Effector memory CD4-positive, alpha-beta T cell (primary cell): ENCODE data around the gene TRIM17.
"Not testable (repeated sequence)": the region's sequence is repeated elsewhere in the genome, so short reads cannot be mapped to it uniquely, and the experiment has no call there.

ENCODE experiments used
- DNase-seq, 3 donors: peaks; one replicate each; pipeline ENCODE4 v3.0.0-alpha.2; 2020
- H3K27ac ChIP-seq: 2 replicates; pipeline ENCODE4 v1.7.0; 2013; ENCODE audit warnings: mild to moderate bottlenecking, low read length, moderate library complexity; ENCODE audit not compliant: insufficient read depth, poor library complexity, severe bottlenecking
- H3K27me3 ChIP-seq: replicated peaks from 2 replicates; pipeline ENCODE4 v1.7.0; 2013; ENCODE audit warnings: mild to moderate bottlenecking, low read length; ENCODE audit not compliant: insufficient read depth, control insufficient read depth, poor library complexity, severe bottlenecking
- H3K36me3 ChIP-seq: 2 replicates; pipeline ENCODE4 v1.7.0; 2013; ENCODE audit warnings: mild to moderate bottlenecking, low read length, moderate library complexity; ENCODE audit not compliant: control insufficient read depth, insufficient read depth
- H3K4me1 ChIP-seq: 2 replicates; pipeline ENCODE4 v1.7.0; 2013; ENCODE audit warnings: low read length, mild to moderate bottlenecking; ENCODE audit not compliant: control insufficient read depth, insufficient read depth, poor library complexity, severe bottlenecking
- H3K4me3 ChIP-seq: 2 replicates; pipeline ENCODE4 v1.7.0; 2013; ENCODE audit warnings: low read length, low read depth, mild to moderate bottlenecking; ENCODE audit not compliant: insufficient read depth, poor library complexity, severe bottlenecking
- H3K9me3 ChIP-seq: 2 replicates; pipeline ENCODE4 v1.7.0; 2013; ENCODE audit warnings: mild to moderate bottlenecking, low read length, moderate library complexity; ENCODE audit not compliant: control insufficient read depth

The TRIM17 gene

DNA sequence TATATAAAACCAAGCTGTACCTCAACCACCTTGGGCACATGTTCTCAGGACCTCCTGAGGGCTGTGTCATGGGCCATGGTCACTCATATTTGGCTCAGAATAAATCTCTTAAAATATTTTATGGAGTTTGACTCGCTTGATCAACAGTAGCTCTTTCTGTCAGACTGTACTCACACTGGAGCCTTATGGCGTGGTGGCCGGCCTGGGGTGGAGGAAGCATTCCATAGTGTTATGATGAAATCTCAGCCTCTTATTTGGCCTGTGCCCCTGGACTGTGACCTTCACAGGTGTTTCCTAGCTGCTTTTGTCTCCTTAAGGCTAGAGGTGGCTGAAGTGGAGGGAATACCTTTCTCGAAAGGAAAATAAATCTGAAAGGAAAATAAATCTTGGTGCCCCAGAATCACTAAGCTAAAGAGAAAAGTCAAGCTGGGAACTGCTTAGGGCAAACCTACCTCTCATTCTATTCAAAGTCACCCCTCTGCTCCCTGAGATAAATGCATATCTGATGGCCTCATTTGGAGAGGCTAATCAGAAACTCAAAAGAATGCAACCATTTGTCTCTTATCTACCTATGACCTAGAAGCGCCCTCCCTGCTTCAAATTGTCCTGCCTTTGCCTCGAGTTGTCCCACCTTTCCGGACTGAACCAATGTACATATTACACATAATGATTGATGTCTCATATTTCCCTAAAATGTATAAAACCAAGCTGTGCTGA, 16.8 kb upstream of the TRIM17 start:
- DNase-seq, H3K27me3 ChIP-seq: not testable (repeated sequence)

DNA sequence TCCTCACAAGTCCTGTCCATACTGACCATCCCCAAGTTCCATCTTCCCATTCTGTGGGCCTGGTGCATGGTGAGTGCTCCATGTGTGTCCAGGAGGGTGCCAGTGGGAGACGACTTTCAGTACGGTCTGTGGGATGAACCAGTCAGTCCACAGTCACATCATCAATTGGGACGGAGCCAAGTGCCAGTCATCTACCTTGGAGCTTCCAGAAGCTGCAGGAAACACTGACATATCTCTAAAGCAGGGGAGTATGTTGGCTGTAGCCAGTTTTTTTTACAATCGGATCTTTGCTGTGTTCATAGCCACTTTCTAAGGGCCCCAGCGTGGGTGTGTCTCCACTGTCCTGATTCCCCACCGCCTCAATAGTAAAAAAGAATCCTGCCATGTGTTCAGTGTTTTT, 13.6 kb upstream of the TRIM17 start:
- H3K27me3 ChIP-seq, result no peaks in the 10 kb centered on the region
- no peak overlapping the region for H3K4me3 ChIP-seq
- no peaks in the 10 kb centered on the region for H3K9me3 ChIP-seq
- no peak for DNase-seq
- no peaks in the 10 kb centered on the region for H3K36me3 ChIP-seq
- H3K27ac ChIP-seq, result no peak overlapping the region
- H3K4me1 ChIP-seq, result no peaks in the 10 kb centered on the region

More for the DNA sequence above, 16.8 kb upstream of the TRIM17 start:
- not testable (repeated sequence) for H3K9me3 ChIP-seq, H3K36me3 ChIP-seq, H3K4me3 ChIP-seq, H3K4me1 ChIP-seq, H3K27ac ChIP-seq

DNA sequence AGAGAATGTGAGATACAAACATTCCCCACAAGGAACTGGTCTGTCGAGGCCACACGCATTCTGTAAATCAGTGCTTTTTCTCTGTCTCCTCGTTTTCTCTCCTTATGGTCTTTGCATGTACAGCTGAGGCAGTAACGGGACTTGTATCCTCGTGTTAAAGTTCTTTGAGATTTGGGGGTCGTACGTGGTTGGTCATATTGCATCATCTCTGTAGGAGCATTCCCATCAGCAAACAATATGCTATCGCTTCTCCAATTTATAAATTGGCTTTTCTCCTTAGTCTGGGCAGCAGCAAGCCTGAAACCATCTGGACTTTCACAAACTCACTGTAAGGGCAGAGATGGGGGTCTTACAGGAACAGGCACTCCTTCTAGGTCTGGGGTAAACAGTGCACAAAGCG, 13.0 kb upstream of the TRIM17 start:
- no peak overlapping the region for H3K4me3 ChIP-seq
- no peak overlapping the region for H3K27ac ChIP-seq
- H3K27me3 ChIP-seq, result no peaks in the 10 kb centered on the region
- H3K4me1 ChIP-seq, result no peaks in the 10 kb centered on the region
- DNase-seq, result no peak
- H3K9me3 ChIP-seq, result no peaks in the 10 kb centered on the region
- H3K36me3 ChIP-seq, result no peaks in the 10 kb centered on the region

DNA sequence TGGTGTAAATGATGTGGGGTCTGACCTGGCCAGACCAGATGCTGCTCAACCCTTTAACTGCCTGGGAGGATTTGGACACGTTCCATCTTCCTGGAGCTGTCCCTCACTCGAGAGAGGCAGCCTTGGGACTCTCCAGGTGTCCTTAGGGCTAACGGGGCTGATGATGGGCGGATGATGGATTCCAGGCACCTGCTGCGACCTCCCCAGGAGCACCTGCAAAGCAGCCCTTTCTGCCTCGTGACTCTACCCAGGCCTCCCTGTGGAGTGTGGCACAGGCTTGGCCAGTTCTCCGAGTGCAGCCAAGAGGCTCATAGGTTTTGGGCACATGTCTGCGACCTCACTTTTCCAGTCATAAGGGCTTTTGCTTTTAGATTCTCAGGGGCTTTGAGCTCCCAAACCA, 12.3 kb upstream of the TRIM17 start:
- H3K36me3 ChIP-seq, result no peaks in the 10 kb centered on the region
- no peaks in the 10 kb centered on the region for H3K4me1 ChIP-seq
- no peak overlapping the region for H3K4me3 ChIP-seq
- H3K9me3 ChIP-seq, result no peaks in the 10 kb centered on the region
- no peaks in the 10 kb centered on the region for H3K27me3 ChIP-seq
- H3K27ac ChIP-seq, result no peak overlapping the region
- DNase-seq, result no peak

DNA sequence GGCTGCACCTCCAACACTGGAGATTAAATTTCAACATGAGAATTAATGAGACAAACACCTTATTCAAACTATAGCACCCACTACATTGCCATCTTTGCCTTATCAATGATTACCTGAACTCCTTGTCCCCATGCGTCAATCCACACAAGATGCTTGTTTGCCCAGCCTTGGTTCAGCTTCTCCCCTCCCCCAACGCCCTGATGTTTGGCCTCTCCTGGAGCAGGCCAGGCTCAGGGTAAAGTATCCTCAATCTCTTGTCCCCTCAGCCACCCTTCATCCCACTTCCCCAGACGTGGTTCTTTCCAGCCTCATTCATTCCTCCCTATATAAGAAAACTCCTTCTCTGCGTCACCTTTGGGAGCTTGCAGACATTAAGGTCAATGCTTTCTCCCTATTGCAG, 11.8 kb upstream of the TRIM17 start:
- no peak overlapping the region for H3K27ac ChIP-seq
- no peaks in the 10 kb centered on the region for H3K36me3 ChIP-seq
- no peaks in the 10 kb centered on the region for H3K27me3 ChIP-seq
- no peaks in the 10 kb centered on the region for H3K4me1 ChIP-seq
- no peak overlapping the region for H3K4me3 ChIP-seq
- no peak for DNase-seq
- no peaks in the 10 kb centered on the region for H3K9me3 ChIP-seq

DNA sequence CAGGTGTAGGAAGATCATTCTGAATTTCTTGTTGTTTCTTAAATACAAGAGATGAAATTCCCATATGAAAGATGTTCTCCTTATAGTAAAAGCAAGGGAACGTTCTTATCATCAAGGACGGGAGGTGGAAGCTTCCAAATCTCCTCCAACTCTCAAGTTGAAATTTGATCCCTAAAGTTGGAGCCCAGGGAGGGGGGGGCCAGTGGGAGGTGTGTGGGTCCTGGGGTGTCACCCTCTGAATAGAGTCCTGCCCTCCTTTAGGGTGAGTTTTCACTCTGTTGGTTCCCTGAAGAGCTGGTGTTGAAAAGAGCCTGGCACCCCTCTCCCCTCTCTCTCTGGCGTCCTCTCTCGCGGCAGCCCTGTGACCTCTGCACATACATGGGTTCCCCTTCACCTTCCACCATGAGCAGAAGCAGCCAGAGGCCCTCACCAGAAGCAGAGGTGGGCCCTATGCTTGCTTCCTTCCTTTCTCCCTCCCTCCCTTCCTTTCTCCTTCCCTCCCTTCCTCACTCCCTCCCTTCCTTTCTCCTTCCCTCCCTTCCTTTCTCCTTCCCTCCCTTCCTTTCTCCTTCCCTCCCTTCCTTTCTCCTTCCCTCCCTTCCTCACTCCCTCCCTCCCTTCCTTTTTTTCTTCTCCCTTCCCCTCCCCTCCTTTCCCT, 10.0 kb upstream of the TRIM17 start:
- no peaks in the 10 kb centered on the region for H3K27me3 ChIP-seq
- no peak for DNase-seq

DNA sequence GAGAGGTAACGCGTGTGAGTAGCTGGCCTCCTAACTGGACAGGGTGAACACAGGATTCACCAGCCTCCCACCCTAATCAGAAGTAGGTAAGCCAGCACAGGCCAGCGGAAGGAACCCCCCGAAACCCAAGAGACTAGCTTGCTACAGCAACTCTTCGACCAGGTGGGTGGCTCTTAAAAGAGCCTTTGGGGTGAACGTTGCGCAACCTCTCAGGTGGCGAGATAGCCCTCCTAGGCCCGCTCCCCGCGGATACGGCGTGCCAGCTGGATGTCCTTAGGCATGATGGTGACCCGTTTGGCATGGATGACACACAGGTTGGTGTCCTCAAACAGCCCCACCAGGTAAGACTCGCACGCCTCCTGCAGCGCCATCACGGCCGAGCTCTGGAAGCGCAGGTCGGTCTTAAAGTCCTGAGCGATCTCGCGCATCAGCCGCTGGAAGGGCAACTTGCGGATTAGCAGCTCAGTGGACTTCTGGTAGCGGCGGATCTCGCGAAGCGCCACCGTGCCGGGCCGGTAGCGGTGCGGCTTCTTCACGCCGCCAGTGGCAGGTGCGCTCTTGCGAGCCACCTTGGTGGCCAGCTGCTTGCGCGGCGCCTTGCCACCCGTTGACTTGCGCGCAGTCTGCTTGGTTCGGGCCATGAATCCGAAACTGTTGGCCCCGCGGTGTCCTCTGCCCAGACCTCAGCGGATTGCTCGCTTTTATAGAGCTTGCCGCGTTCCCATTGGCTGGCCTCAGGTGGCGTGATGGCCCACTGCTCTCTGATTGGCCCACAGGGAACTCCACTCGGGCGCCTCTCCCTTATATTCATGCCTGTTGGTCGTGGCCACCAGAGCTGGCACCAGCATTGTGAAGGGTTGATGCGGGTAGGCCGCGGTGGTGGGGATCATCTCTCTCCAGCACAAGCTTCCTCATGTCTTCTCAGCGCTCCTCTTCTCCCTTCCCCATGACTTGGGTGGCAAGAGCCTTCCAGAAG, 8.3 kb upstream of the TRIM17 start:
- Histone ChIP-seq H3K27ac (no peak overlapping the region), H3K4me3 (no peak overlapping the region), H3K9me3 (no peaks in the 10 kb centered on the region), H3K27me3 (no peaks in the 10 kb centered on the region), H3K36me3 (no peaks in the 10 kb centered on the region), H3K4me1 (no peaks in the 10 kb centered on the region)
- DNase-seq, result no peak

More for the DNA sequence above, 10.0 kb upstream of the TRIM17 start:
- no peak overlapping the region for H3K4me3 ChIP-seq
- H3K27ac ChIP-seq, result no peak overlapping the region
- no peaks in the 10 kb centered on the region for H3K4me1 ChIP-seq
- H3K36me3 ChIP-seq, result no peaks in the 10 kb centered on the region
- no peaks in the 10 kb centered on the region for H3K9me3 ChIP-seq

DNA sequence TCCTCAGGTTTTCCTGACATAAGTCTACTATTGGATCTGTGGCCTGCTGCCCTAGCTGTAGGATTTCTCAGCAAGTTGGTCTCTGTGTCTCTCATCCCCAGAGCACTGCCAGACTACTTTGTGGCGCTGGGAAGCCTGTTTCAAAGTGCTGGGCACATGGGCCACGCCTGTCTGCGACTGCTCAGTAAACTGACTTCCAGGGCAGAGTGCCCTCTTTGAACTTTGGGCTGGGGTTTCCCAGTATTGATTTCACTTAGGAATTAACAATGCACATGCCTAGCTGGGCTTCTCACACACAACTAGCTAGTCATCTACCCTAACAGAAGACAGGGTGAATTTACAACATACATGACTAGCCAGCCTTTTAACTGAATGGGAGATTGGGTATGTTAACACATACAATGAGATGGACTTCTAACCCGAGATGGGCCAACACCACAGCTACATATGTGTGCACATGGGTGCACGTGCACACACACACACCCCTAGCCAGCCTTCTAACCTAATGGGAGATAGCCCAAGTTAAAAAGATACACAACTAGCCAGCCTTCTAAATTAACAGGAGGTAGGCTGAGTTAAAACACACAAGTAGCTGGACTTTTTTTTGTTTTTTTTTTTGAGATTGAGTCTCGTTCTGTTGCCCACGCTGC, 6.9 kb upstream of the TRIM17 start:
- Histone ChIP-seq H3K27me3 (no peaks in the 10 kb centered on the region), H3K4me1 (no peaks in the 10 kb centered on the region), H3K36me3 (no peaks in the 10 kb centered on the region), H3K4me3 (no peak overlapping the region), H3K27ac (no peak overlapping the region), H3K9me3 (no peaks in the 10 kb centered on the region)
- no peak for DNase-seq

DNA sequence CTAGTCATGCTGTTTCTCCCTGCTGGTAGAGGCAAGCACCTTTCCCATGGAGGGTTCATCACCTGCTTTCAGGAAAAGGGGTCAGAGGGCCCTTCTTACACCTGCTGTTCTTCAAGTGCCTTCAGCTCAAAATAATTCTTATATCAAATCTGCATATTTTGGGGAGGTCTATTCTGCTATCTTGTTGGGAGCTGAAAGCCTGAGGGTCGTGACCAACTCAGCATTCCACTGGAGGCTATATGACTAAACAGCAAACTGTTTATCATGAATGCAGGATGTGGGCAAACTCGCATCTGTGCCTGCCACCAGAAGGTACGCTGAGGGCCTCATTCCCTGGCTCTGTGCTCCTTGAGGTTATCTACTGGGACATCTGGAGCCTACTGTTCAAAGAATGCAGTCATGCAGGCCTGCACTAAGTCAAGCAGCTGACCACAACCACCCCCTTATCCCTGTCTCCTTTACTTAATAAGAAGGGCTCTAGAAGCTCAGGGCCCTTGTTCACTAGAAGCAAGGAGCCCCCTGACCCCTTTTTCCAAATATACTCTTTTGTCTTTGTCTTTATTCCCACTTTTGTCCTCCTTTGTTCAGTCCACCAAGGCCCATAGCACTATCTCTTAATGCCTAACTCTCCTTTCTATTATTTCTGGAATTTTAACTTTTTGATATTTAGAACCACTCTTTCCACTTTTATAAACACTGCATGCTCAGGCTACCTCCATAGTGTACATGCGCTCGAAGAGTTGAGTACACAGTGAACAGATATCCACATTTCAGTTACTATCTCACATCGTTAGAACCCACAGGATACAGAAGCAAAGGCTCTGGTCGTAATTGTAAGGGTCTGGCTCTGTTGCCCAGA, 4.5 kb upstream of the TRIM17 start:
- no peaks in the 10 kb centered on the region for H3K36me3 ChIP-seq
- H3K27me3 ChIP-seq, result peaks cover 7% of the 10 kb centered on the region
- no peak for DNase-seq
- H3K9me3 ChIP-seq, result no peaks in the 10 kb centered on the region
- H3K4me3 ChIP-seq, result no peak overlapping the region
- peaks cover 10% of the 10 kb centered on the region for H3K4me1 ChIP-seq
- no peak overlapping the region for H3K27ac ChIP-seq
